Activated naive CD4-positive, alpha-beta T cell treated with Interleukin-2 at 50 U/mL for 16 hours (primary cell): ENCODE results near the gene GAD2.
"Not testable (repeated sequence)": the region's sequence is repeated elsewhere in the genome, so short reads cannot be mapped to it uniquely, and the experiment has no call there.

Source experiments
- DNase-seq: peaks from one replicate; pipeline ENCODE4 v3.0.0-alpha.2; 2020

GAD2 gene

GRCh38 chr10:26326851-26327250, 110.3 kb downstream of the GAD2 start:
- no peak for DNase-seq

GRCh38 chr10:26327811-26328210, 111.2 kb downstream of the GAD2 start:
- DNase-seq, result no peak

GRCh38 chr10:26331371-26331770, 114.8 kb downstream of the GAD2 start:
- DNase-seq, result no peak

GRCh38 chr10:26334232-26334931, 117.8 kb downstream of the GAD2 start:
- DNase-seq, result no peak

DNA sequence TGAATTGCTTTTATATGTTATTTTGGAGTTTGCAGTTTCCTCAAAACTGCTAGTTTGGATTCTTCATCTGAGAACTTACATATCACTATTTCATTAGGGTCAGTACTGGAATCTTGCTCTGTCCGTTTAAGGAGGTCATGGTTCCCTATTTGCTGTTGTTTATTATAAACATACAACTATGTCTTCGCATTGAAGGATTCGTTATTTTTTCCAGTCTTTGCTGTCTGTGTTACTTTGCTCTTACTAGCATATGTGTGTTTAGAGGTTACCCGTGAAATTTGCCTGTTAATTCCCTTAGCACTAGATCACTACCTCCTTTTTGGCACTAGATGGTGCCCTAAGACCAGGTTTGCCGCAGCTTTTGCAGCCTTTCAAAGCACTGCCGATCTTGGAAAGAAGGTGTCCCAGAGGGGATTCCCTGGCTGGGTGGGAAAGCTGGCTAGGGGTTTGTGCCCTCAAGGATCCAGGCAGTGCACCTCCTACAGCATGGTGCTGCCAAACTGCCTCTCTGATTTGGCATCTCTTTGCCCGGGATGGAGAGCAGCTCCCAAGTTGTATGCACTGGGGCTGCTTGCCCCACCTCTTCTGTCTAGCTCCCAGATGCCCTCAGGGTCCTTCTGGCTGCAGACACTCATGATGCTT, 118.5 kb downstream of the GAD2 start:
- peak; percentile 57 for DNase-seq

- DNase-seq, result no peak
Measured at GRCh38 chr10:26335574-26336093, 119.1 kb downstream of the GAD2 start.

GRCh38 chr10:26336979-26337378, 120.4 kb downstream of the GAD2 start:
- no peak for DNase-seq

DNA sequence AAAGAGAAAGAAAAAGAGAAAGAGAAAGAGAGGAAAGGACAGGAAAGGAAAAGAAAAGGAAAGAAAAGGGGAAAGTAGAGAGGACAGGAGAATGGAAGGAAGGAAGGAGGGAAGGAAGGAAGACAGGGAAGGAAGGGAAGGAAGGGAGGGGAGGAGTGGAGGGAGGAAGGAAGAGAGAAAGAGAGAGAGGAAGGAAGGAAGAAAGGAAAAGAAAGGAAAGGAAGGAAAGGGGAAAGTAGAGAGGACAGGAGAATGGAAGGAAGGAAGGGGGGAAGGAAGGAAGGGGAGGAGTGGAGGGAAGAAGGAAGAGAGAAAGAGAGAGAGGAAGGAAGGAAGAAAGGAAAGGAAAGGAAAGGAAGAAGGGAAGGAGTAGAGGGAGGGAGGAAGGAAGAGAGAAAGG, 125.1 kb downstream of the GAD2 start:
- DNase-seq, result no peak

GRCh38 chr10:26348821-26349417, 132.3 kb downstream of the GAD2 start:
- not testable (repeated sequence) for DNase-seq
